Fibroblast of mammary gland (primary cell): ENCODE results near the gene RPS10.

Source experiments
- DNase-seq: peaks from one replicate; pipeline ENCODE4 v3.0.0-alpha.2; 2010; ENCODE audit warnings: low read depth
- H3K4me3 ChIP-seq: 2 replicates; pipeline ENCODE4 v1.5.1; 2011; ENCODE audit warnings: low read depth, mild to moderate bottlenecking, low read length, moderate library complexity; ENCODE audit not compliant: control insufficient read depth
- TF ChIP-seq, protein P1 (sequence below): conservative IDR thresholded peaks from 2 replicates; pipeline ENCODE4 v1.5.1; 2011; ENCODE audit warnings: low read depth, low read length, inconsistent platforms; ENCODE audit not compliant: control insufficient read depth, insufficient read depth

Gene RPS10

GRCh38 chr6:34390531-34391472 lies 35.1 kb downstream of the RPS10 start:
- DNase-seq = peak; percentile 83

GRCh38 chr6:34389034-34389433 lies 36.8 kb downstream of the RPS10 start:
- TF ChIP-seq, protein P1, sequence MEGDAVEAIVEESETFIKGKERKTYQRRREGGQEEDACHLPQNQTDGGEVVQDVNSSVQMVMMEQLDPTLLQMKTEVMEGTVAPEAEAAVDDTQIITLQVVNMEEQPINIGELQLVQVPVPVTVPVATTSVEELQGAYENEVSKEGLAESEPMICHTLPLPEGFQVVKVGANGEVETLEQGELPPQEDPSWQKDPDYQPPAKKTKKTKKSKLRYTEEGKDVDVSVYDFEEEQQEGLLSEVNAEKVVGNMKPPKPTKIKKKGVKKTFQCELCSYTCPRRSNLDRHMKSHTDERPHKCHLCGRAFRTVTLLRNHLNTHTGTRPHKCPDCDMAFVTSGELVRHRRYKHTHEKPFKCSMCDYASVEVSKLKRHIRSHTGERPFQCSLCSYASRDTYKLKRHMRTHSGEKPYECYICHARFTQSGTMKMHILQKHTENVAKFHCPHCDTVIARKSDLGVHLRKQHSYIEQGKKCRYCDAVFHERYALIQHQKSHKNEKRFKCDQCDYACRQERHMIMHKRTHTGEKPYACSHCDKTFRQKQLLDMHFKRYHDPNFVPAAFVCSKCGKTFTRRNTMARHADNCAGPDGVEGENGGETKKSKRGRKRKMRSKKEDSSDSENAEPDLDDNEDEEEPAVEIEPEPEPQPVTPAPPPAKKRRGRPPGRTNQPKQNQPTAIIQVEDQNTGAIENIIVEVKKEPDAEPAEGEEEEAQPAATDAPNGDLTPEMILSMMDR = no peak
- no peak for DNase-seq
- no peak overlapping the region for H3K4me3 ChIP-seq

More at GRCh38 chr6:34390531-34391472, 35.1 kb downstream of the RPS10 start:
- H3K4me3 ChIP-seq = peak overlapping the region; percentile 54
- TF ChIP-seq, protein P1 = no peak

GRCh38 chr6:34388421-34388820 lies 37.4 kb downstream of the RPS10 start:
- no peak overlapping the region for H3K4me3 ChIP-seq
- no peak for DNase-seq
- TF ChIP-seq, protein P1 = no peak

DNA sequence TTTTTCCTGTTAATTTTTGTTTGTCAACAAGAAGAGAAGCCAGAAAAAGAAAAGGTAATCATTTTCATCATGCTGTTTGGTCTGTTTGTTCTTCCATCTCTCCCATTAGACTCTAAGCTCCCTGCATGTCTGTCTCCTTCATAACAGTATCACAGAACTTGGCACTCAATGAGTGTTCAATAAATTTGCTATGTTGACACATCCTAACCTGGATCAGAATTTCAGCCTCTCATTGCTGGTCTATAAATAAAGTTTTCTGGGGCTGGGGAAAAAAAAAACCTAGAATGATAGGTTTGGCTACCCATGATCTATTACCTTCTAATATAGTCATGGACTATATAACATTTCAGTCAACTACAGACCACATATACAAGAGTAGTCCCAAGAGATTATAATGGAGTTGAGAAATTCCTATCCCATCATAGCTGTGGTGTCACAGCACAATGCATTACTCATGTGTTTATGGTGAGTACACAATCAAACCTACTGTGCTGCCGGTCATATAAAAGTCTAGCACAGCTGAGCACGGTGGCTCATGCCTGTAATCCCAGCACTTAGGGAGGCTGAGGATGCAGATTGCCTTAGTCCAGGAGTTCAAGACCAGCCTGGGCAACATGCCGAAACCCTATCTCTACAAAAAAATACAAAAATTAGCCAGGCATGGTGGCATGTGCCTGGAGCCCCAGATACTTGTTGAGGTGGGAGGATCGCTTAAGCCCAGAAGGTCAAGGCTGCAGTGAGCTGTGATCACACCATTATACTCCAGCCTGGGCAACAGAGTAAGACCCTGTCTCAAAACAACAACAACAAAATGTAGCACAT lies 39.3 kb downstream of the RPS10 start:
- peak; percentile 98 for DNase-seq
- H3K4me3 ChIP-seq = no peak overlapping the region
- TF ChIP-seq, protein P1 = no peak

- TF ChIP-seq, protein P1 = no peak
- DNase-seq = no peak
- no peak overlapping the region for H3K4me3 ChIP-seq
These were observed 40.1 kb downstream of the RPS10 start for GRCh38 chr6:34385793-34386195.

DNA sequence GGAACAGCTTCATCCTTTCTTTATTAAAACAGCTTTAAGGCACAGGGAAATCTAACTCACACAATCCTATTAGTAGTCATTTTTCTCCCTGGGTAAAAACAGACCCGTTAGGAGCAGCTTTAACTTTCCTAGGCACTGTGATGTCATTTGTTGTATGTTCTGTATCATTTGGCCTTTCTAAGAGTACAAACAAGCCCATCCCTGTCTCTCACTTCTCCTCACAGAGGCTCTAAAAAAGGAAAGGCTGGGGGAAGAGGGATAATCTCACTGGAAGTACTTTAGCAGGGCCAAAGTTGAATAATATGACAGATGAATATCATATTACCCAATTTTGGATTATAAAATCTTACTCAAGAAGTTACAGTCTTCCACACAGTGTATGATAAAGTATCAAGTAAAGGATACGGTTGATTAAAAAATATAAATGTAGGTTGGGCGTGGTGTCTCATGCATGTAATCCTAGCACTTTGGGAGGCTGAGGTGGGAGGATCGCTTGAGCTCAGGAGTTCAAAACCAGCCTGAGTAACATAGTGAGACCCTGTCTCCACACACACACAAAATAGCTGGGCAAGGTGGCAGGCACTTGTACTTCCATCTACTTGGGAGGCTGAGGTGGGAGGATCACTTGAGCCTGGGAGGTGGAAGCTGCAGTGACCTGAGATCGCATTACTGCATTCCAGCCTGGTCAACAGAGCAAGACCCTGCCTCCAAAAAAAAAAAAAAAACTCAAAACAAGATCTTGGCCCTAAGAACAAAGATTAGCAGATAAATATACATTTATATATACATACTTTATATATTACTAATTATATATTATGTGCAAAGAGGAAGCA lies 41.3 kb downstream of the RPS10 start:
- no peak overlapping the region for H3K4me3 ChIP-seq
- TF ChIP-seq, protein P1 = no peak
- no peak for DNase-seq
